GM19372 (cell line): Measurements from ENCODE around the gene CDH4.

ENCODE experiments used
- ATAC-seq: cut with Tn5 transposase; IDR thresholded peaks from one replicate; pipeline ENCODE4 v1.9.1; 2021; ENCODE audit warnings: mild to moderate bottlenecking, low read depth, moderate library complexity; ENCODE audit not compliant: unreplicated experiment

Gene CDH4

DNA sequence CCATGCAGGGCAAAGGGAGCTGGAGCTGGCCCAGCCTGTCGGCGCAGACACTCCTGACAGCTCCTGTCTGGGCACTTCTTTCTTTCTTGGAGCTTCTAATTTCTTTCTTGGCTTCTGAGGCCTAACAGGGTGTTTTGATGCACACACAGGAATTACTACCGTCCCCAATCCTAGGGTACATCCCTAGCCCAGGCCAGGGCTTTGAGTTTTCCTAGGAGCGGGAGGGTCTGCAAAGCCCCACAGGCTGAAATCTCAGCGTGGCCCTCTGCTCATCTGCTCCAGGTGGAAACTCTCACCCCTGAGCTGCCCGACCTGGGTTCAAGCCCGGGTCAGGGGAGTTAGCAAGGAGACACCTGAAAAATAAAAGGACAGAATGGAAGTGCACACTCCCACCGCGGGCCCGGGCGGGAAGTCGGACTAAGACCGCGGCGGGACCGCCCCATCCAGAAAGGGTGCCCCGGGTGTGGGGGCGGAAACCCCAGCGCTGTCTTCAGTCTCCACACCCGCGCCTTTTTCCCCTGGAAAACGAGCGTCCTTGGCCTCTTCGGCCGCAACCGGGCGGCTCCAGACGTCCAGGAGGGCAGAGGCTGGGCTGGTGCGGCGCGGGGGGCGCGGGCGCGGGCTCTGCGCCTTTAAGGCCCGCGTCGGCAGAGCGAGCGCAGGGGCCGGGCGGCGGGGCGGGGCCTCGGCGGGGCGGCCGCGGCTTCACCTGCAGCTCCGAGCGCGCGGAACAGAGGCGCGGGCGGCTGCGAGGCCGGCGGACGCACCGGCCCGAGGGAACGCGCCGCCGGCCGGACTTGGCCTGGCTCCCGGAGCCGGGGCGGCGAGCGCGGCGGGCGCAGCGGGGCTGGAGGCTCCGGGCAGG, at the start of gene CDH4:
Gene CDH4 (plus strand): TSS at position 733 of the 865 bp plus-strand sequence.
- no peak for ATAC-seq

DNA sequence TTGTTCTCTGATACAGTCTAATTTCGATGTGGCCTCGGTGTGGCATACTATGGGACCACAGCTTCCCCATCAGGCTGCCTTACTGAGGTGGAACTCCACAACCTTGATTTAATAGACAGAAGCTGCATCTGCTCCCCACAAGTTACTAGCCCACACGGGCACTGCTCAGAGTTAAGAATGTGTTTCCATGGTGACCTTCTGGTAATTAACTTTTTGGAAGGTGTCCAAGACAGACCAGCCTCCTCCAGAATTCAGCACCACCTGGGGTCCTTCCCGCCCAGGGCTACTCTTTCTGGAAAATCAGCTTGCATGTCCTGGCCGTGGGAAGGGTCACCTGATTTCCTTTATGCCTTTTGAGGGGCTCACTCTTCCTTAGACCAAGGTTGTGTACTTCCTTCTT, 48.7 kb upstream of the CDH4 start:
- ATAC-seq, result no peak

DNA sequence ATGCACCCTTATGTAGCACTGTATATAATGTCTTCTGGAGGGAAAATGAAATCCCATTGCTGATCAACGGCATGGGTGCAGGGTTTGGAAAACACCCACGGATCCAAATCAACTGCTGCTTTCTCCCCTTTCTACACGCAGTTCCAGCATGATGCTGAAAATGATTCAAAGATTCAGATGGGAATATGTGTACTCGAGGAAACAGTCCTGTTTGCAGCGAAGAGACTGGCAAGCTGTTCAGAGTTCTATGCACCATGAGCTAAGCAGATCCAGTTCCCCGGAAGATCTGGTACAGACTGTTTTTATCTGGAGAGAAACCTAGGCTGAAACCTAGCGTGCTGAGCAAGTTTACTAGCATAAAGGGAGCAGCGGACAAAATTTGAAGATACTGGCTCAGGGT, 47.9 kb upstream of the CDH4 start:
- no peak for ATAC-seq

DNA sequence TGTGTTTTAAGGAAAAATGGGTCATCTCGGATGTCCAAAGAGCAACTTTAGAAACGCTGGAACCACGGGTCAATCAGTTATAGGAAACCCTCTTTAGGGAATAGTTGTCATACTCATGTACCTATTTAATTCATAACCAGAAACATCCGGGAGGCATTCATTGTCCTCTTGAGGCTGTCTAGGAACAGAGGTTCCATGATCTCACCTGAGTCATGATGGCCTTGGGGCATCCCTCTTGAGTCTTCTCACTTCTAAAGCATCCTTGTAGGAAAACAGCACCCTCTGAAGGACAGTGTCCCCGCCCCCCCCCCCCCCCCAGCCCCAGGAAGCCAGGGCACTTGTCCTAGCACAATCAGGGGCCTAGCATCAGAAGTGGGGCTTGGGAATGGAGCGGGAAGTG, 46.3 kb upstream of the CDH4 start:
- no peak for ATAC-seq

DNA sequence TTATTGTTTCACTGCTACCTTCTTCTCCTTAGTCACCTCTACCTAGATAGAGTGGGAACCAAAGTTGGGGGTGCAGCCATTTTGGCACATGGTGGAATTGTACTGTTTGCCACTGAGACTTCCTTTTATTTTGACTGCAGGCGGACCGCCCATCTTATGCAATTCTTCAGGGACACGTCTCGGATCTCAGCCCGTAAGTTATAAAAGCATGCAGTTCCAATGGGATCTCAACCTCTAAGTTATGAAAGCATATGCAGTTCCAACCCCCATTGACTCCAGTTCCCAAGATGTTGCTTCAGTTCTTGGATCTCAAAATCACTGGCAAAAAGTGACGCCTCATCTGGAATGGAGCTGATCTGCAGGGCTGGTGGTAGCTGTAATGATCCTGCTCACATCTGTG, 41.2 kb upstream of the CDH4 start:
- ATAC-seq, result no peak

DNA sequence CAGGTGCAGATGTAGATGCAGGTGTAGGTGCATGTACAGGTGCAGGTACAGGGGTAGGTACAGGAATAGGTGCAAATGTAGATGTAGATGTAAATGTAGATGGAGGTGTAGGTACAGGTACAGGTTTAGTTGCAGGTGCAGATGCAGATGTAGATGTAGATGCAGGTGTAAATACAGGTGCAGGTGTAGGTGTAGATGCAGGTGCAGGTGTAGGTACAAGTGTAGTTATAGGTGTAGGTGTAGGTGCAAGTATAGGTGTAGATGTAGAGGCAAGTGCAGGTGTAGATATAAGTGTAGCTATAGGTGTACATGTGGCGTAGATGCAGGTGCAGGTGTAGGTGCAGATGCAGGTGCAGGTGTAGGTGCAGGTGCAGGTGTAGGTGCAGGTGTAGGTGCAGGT, 34.2 kb upstream of the CDH4 start:
- no peak for ATAC-seq

DNA sequence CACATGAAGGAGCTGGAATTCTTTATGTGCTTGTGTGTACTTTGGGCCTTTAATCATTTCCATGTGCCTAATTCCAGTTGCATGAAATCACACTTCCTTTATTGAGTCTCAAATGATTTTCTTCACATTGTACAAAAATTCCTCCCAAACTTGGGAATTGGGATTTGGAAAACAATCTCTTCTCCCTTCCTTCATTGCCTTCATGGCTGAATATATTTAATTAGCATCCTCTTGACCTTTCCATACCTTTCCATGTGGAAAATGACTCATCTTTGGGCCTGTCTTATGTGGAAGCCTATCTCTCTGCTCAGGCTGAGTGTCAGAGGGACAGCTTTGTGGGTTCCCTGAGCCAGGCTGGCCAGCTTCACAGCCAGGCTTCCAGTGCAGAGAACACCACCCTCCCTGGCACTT, 33.0 kb upstream of the CDH4 start:
- no peak for ATAC-seq

DNA sequence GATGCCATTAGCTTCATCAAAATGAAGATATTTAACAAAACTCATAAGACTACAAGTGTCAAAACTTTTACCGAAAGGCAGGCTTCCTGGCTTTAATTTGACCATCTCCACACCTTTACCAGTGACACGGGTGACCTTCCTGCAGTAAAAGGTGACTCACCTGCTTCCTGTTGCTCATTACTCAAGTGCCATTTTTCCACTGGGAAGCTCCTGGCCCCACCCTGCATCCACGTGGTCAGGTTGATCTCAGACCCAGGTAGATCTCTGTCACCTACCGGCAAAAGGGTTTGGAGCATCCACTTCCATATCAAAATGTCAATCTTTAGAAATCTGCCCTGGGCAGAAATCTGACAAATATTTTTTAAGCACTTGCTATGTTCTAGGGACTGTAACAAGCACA, 31.9 kb upstream of the CDH4 start:
- no peak for ATAC-seq

DNA sequence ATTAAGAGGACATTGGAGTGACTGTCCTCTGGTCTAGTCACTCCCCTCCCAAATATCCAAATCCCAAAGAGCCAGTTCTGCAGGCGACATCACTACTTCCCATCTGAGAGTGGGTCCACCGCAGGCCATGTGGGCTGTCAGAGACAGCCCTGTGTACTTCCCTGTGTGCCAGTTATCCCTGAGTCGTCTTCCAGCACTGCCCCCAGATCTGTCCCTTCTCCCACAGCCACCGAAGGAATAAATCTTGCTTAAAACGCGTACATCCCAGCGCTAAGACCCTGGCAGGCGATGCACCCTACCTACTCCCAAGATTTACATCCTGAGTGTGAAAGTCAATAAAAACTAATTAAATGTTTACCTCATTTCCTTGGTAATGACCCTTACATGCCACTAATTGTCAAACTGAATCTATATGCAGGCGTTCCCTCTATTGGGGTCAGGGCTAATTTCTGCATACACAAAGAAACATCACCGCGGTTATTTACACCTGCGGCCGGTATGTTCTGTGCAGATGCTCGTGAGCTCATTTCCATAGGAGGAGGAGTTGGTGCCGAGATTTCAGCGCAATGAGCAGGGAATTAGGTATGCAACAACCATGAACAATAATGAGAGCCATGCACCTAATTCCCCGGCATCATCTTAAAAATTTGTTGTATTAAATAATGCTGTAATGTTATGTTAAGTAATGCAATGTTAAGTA, 31.3 kb upstream of the CDH4 start:
- no peak for ATAC-seq

DNA sequence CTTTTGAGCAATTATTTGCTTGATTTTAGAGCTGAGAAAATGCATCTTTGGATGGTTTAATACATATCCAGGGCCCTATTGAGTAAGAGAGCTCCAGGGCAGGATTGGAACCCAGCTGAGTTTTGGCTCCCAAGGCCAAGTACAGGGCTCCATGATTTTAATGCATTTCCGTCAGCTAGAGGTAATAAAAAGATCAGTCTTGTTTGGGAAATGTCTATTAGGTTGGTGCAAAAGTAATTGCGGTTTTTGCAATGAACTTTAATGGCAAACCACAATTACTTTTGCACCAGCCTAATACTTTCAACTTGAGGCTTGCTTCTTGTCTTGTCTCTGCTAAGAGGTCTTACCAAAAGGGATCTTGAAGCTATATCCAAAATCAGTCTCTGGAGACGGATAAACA, 29.4 kb upstream of the CDH4 start:
- no peak for ATAC-seq

DNA sequence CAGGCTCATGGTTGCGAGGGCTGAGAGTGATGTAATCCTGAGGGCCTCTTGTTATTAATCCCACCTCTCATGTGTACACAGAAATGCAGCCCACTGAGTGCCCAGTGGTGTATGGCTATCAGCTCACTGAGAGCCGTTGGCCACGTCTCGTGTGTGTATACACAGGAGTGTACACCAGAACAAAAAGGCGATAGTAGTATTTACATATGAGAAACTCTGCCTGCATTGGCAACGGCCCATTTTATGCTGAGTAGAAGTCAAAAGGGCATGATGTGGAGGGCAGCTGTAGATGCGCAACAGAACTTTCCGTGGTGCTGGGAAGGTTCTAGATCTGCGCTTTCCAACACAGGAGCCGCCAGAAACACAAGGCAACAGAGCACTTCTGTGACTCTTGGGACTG, 28.9 kb upstream of the CDH4 start:
- ATAC-seq, result no peak

DNA sequence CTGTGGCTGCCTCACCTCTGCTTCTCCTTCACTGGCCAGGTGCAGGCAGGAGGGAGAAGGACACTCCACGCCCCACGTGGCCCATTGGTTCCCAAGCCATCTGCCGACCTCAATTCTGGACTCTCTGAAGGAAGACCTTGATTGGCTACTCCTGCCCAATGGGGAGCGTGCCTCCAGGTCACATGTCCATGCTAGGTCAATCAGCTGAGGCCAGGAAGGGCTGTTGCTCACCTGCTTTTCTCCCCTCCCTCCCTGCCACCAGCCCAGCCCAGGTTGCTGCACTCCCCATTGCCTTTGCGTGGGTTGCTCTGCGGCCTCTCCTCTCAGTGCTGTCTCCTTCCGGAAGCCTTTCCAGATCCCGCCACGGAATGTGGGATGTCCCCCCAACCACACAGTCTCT, 21.9 kb upstream of the CDH4 start:
- no peak for ATAC-seq

DNA sequence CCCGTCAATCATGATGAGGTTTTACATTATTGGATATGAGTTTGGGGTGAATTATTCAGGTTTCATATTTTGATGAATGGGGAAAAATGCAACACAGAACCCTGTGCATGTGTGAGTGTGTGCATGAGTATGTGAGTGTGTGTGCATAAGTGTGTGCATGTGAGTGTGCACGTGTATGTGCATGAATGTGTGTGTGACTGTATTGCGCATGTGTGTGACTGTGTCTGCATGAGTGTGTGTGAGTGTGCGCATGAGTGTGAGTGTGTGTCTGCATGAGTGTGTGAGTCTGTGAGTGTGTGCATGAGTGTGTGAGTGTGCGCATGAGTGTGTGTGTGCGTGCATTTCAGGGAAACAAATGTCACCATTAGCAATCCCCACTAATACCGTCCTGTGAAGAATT, 18.5 kb upstream of the CDH4 start:
- no peak for ATAC-seq

DNA sequence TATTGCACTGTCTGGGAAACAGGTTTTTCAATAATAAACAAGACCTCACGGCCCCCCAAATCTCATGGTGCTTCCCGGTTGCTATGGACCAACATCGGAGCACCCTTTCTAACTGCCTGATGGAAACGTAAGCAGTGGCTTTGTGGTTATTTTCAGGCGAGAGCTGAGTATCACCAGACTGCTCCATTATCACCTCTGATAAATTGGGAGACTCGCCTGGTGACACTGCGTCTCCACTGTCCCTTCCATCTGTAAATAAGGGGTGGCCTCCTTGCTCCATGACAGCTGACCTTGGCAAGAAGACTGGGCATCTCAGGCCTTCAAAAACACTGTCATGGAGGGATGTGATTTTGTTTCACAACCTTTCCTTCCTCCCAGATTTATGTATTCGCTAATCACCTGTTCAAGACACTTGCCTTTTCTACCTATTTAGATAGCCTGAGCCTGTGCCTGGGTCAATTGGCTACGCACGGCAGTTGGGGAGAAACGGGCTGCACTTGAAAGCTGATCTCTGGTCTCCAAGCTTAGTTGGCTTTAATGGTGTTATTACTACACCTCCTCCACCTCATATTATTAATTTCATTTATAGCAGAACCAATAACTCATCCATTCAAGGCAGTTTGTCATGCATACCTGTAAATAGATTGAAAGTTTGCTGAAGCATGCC, 17.7 kb upstream of the CDH4 start:
- no peak for ATAC-seq

DNA sequence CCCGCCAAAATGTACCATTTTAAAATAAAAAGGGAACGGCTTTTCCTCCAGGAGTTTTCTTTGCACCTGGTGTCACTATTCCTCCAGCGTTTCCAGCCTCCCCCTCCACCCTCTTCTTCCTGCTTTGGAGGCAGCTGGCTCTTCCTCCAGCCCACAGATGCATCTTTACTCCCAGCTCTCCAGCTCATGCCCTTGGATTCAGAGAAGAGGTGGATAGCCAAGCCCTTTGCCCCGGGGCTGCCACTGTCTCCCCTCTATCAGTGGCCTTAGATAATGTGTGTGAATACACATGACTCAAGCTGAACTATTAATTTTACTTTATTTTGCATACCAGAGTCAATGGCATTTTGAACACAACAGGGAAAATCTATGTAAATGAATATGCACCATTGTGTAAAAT, 15.3 kb upstream of the CDH4 start:
- no peak for ATAC-seq

DNA sequence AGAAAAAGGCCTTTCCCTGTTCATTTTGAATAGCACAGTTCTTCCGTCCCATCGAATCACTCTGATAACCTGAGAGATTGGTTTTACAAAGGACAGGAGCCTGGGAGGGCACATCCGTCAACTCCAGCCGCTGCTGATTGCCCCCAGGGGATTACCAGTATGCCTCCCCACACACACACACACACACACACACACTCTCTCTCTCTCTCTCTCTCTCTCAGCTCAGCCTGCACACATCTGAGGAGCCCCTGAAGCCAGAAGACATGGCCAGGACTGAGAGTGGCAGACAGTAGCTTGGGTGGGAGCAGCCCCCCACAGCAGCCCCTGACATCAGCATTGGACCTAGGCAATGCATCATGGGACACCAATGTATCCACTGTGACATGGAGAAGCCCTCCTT, 13.2 kb upstream of the CDH4 start:
- no peak for ATAC-seq

DNA sequence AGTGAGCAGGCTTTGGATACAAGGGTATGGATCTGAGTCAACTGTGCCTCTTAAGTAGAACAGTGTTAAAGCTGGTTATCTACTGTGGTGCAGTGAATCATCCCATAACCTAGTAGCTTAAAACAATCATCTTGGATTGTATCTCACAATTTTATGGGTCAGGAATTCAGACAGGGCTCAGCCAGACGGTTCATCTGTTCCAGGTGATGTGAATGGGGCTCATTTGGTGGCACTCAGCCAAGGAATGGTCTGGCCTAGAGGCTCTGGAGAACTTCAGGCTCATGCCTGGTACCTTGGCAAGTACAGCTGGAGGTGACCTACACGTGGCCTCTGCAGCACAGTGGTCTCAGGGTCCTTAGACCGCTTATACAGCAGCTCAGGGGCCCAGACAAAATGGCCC, 11.2 kb upstream of the CDH4 start:
- ATAC-seq, result no peak

DNA sequence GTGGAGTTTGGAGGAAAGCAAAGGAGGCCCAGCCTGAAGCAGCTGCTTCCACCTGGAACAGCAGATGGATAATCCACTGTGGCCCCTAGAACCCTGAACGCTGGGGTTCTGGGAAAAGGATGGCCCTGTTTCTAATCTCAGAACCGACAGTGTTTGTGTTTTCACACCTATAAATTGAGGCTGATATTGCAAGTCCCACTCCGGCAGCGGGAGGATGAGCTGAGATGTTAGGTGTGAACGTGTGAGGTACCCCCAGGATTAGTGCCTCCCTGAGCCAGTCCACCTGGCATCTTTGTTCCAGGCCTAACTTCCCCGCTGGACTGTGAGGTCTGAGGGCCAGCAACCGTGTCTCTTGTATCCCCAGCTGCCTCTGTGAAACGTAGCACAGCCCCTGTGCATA, 7.8 kb upstream of the CDH4 start:
- no peak for ATAC-seq

DNA sequence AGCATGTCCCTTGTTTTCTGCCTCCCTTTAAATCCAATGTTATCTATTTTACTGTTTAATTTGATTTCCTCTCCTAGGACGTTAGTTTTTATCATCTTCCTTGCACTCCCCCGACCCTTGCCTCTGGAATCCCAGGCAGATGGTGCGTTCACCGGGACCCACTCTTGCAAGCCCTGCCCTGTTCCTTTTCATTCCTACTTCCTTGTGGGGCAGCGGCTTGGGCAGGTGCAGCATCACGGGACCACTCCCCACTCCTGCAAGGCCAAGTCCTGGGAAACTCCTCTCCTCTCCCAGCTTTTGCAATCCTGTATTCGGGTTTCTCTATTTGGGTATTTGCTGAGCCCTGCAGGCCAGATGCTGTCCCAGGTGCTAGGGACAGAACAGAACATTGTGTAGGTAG, 5.8 kb upstream of the CDH4 start:
- no peak for ATAC-seq

DNA sequence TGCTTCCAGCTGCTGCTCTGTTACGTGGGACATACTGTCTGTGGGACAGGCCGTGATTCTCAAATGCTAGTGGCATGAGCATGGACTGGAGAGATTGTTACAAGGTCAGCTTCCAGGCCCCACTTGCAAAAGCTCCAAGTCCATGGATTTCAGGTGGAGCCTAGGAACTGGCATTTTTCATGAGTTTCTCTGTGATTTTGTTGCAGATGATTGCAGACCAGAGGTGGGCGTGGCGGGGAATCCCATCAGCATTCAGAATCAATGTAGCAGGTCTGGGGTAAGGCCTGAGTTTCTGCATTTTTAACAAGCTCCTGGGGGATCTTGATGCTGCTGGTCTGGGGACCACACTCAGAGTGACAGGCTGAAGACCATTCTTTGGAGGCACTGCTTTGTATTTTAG, 2.4 kb upstream of the CDH4 start:
- no peak for ATAC-seq

DNA sequence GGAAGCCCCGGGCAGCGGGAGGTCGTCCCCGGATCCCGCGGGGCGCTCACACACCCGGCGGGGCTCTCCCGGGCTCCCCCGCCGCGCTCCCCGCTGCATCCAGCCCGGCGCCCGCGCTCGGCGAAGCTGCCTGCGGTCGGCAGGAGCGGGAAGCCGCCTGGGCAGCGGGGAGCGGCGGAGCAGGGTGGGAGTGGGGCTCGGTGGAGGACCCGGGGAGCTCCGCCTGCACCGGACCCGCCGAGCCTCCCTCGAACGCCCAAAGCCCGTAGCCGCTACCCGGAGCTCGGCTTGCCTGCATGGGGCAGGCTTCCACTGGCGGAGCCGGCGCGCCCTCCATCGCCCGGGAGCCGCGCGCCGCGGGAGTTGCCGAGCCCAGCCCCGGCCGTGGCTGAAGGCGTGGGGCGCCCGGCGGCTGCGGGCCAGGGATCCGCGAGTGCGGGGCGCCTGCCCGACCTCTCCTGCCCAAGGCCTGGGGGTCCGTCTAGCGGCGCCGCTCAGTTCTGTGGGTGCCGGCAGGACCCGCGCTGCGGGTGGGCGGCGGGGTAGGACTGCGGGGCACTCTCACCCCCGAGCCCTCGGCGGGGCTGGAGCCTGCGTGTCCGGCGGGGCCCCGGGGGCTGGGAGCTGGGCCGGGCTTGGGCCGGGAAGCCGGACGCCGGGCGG, 671 bp downstream of the CDH4 start:
- no peak for ATAC-seq
